Gastrocnemius medialis (tissue), 4 donors: ENCODE data around the gene KPNA5. TPM values are rescaled to one million over a fixed set of nuclear protein-coding genes. Genes with fewer than 3 reads are reported as not detected.

ENCODE experiments used
- ATAC-seq, 2 donors: fragments of 150-250 bp; one replicate each; pipeline ENCODE4 v1.9.1; 2016
- DNase-seq, 2 donors: peaks; one replicate each; pipeline ENCODE4 v3.0.0-alpha.2; 2019
- H3K27ac ChIP-seq, 4 donors: fragments of 200-600 bp; sonication (generic); 1 replicate in 1 of 4; 2 replicates in 3 of 4; pipeline ENCODE4 v1.5.1; 2016 to 2018; ENCODE audit warnings: mild to moderate bottlenecking in 2 of 4, moderate library complexity in 1 of 4
- H3K27me3 ChIP-seq, 3 donors: fragments of 200-600 bp; sonication (generic) in 2 of 3; 1 replicate in 1 of 3; 2 replicates in 2 of 3; pipeline versions ENCODE4 v1.5.1 to v1.6.0; 2016 to 2019; ENCODE audit warnings: mild to moderate bottlenecking in 1 of 3, moderate library complexity in 1 of 3
- H3K36me3 ChIP-seq, 2 donors: fragments of 200-600 bp; sonication (generic) in 1 of 2; one replicate each; pipeline ENCODE4 v1.5.1; 2017 to 2018
- H3K4me1 ChIP-seq, 2 donors: fragments of 200-600 bp; sonication (generic) in 1 of 2; one replicate each; pipeline ENCODE4 v1.5.1; 2016 to 2017; ENCODE audit warnings: mild to moderate bottlenecking in 2 of 2
- H3K4me3 ChIP-seq, 4 donors: fragments of 200-600 bp; sonication (generic) in 3 of 4; 1 replicate in 1 of 4; 2 replicates in 3 of 4; pipeline ENCODE4 v1.5.1; 2016 to 2019; ENCODE audit warnings: mild to moderate bottlenecking in 2 of 4
- H3K9me3 ChIP-seq, 3 donors: fragments of 200-600 bp; sonication (generic) in 2 of 3; 1 replicate in 1 of 3; 2 replicates in 2 of 3; pipeline ENCODE4 v1.5.1; 2016 to 2019
- CTCF ChIP-seq, 5 experiments: fragments of 450-650 bp in 3 of 5; fragments of 200-600 bp in 2 of 5; sonication (generic) in 2 of 5; IDR thresholded peaks in 4 of 5; conservative IDR thresholded peaks in 1 of 5; 1 replicate in 4 of 5; 2 replicates in 1 of 5; pipeline ENCODE4 v1.5.1; 2016 to 2019; ENCODE audit warnings: antibody characterized with exemption in 5 of 5, mild to moderate bottlenecking in 3 of 5, moderate library complexity in 3 of 5
- POLR2A ChIP-seq, 2 donors: fragments of 450-650 bp; IDR thresholded peaks; one replicate each; pipeline ENCODE4 v1.6.1; 2017; ENCODE audit warnings: antibody characterized with exemption in 2 of 2, mild to moderate bottlenecking in 2 of 2, moderate library complexity in 2 of 2
- in situ Hi-C, 4 donors: fragments of 200-750 bp; cut with MboI; loops; one replicate each; pipeline versions ENCODE4 v1.15.0 to v1.8.0; 2017; ENCODE audit warnings: low sequenced_read_pairs in 4 of 4
- intact Hi-C: fragments of 100-400 bp; cut with DNase I; formaldehyde crosslinking; loops from one replicate; pipeline ENCODE4 v1.15.1; 2023; ENCODE audit warnings: low total_unique reads
- total RNA-seq, 4 donors: library from RNA; depleted of rRNA; stranded (reverse); fragments of >200 nt; gene quantifications; one replicate each; pipeline versions ENCODE4 v1.1.0 to v1.2.3, GENCODE V29; 2016

The KPNA5 gene
- total RNA-seq, 4 donors from 2014 or later, result 7.2 to 14.8 (median 12.9) TPM

GRCh38 chr6:116649129-116649528, 31.9 kb upstream of the KPNA5 start:
- Histone ChIP-seq H3K27ac (no peak overlapping the region), H3K27me3 (no peaks in the 10 kb centered on the region), H3K9me3 (no peaks in the 10 kb centered on the region), H3K4me1 (no peaks in the 10 kb centered on the region), H3K4me3 (no peak overlapping the region), H3K36me3 (peaks cover 0 to 12% of the 10 kb centered on the region in 2 donors)
- in situ Hi-C loops (no loop called here), intact Hi-C loops (loop anchor here (10.0 kb wide), 1 partner anchor 114 kb away; no protein-coding TSS in a partner anchor)
- ATAC-seq (no peak), DNase-seq (no peak)
- TF ChIP-seq CTCF (IDR thresholded peaks at IDR 0.05 in 4 of 5, conservative IDR thresholded peaks at IDR 0.05 in 1 of 5) (no peak), POLR2A (IDR thresholded peaks at IDR 0.05) (no peak)

GRCh38 chr6:116651916-116652315, 29.1 kb upstream of the KPNA5 start:
- H3K4me1 ChIP-seq, result no peaks in the 10 kb centered on the region
- H3K4me3 ChIP-seq, result no peak overlapping the region
- DNase-seq (no peak), ATAC-seq (no peak)
- no peak for TF ChIP-seq POLR2A (IDR thresholded peaks at IDR 0.05)
- no peak for TF ChIP-seq CTCF (IDR thresholded peaks at IDR 0.05 in 4 of 5, conservative IDR thresholded peaks at IDR 0.05 in 1 of 5)
- in situ Hi-C loops, result no loop called here
- intact Hi-C loops, result no loop called here
- no peaks in the 10 kb centered on the region for H3K9me3 ChIP-seq
- no peaks in the 10 kb centered on the region for H3K27me3 ChIP-seq
- H3K36me3 ChIP-seq, result peaks cover 0 to 12% of the 10 kb centered on the region in 2 donors
- no peak overlapping the region for H3K27ac ChIP-seq

- H3K27me3 ChIP-seq, result no peaks in the 10 kb centered on the region
- no peak overlapping the region for H3K27ac ChIP-seq
- intact Hi-C loops, result no loop called here
- TF ChIP-seq CTCF (IDR thresholded peaks at IDR 0.05 in 4 of 5, conservative IDR thresholded peaks at IDR 0.05 in 1 of 5), result no peak
- TF ChIP-seq POLR2A (IDR thresholded peaks at IDR 0.05), result no peak
- no peak overlapping the region for H3K4me3 ChIP-seq
- no peak for ATAC-seq
- DNase-seq, result no peak
- H3K4me1 ChIP-seq, result peaks cover 10 to 11% of the 10 kb centered on the region in 2 donors
- H3K9me3 ChIP-seq, result no peaks in the 10 kb centered on the region
- no peaks in the 10 kb centered on the region for H3K36me3 ChIP-seq
- in situ Hi-C loops, result no loop called here
Observed at GRCh38 chr6:116661594-116661993, 19.4 kb upstream of the KPNA5 start.

GRCh38 chr6:116662202-116662601, 18.8 kb upstream of the KPNA5 start:
- in situ Hi-C loops (no loop called here), intact Hi-C loops (no loop called here)

More at GRCh38 chr6:116662202-116662601, 18.8 kb upstream of the KPNA5 start:
- peaks cover 14 to 16% of the 10 kb centered on the region in 2 donors for H3K4me1 ChIP-seq
- no peaks in the 10 kb centered on the region for H3K27me3 ChIP-seq
- H3K36me3 ChIP-seq, result no peaks in the 10 kb centered on the region
- no peak overlapping the region for H3K4me3 ChIP-seq
- ATAC-seq (no peak), DNase-seq (no peak)
- no peak overlapping the region for H3K27ac ChIP-seq
- TF ChIP-seq POLR2A (IDR thresholded peaks at IDR 0.05), result no peak
- TF ChIP-seq CTCF (IDR thresholded peaks at IDR 0.05 in 4 of 5, conservative IDR thresholded peaks at IDR 0.05 in 1 of 5), result no peak
- H3K9me3 ChIP-seq, result no peaks in the 10 kb centered on the region
